HFF-Myc (cell line): ENCODE data around the gene BRSK2.

Experiments used
- DNase-seq: peaks from one replicate; pipeline ENCODE4 v3.0.0-alpha.2; 2011; ENCODE audit warnings: low read depth; ENCODE audit errors: extremely low read depth
- H3K4me3 ChIP-seq: replicated peaks from 2 replicates; pipeline ENCODE4 v1.5.1; 2011; ENCODE audit warnings: low read depth, mild to moderate bottlenecking, control low read depth, low read length
- TF ChIP-seq, protein P1 (sequence below): IDR thresholded peaks from 2 replicates; pipeline ENCODE4 v1.5.1; 2012; ENCODE audit warnings: mild to moderate bottlenecking, low read depth, low read length, control low read depth; ENCODE audit errors: missing control alignments

Gene BRSK2

DNA sequence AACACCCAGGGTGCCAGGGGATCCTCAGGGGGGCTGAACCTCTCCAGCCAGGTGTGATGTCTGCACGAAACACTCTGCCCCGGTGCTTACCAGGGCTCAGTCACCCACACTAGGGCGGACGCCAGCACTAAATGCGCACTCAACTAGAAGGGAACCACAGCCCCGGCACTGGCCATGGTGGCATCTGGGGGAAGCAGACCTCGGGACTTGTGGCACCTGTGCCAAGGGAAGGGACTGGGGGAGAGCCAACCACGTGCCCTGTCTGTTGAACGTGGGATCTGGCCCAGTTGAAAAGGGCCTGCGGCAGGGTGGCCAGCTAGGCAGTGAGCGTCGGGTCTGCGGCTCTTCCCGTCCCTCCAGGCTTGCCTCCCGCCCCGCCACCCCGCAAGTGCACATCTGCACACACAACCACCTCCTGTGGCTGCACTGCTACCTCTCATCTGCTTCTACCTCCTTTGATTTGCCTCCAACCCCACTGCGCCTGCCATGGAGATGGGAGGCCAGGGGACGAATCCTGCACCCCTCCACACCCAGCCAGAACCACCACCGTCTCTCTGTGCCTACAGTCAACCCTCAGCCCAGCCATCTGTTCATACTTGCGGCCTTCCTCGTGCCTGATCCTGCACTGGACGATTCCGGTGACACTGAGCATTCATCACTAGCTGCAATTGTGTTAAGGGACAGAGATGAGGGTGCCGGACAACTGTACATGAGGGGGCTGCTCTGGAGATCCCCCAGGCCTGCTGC, 111.9 kb downstream of the BRSK2 start:
- no peak for DNase-seq
- TF ChIP-seq, protein P1, sequence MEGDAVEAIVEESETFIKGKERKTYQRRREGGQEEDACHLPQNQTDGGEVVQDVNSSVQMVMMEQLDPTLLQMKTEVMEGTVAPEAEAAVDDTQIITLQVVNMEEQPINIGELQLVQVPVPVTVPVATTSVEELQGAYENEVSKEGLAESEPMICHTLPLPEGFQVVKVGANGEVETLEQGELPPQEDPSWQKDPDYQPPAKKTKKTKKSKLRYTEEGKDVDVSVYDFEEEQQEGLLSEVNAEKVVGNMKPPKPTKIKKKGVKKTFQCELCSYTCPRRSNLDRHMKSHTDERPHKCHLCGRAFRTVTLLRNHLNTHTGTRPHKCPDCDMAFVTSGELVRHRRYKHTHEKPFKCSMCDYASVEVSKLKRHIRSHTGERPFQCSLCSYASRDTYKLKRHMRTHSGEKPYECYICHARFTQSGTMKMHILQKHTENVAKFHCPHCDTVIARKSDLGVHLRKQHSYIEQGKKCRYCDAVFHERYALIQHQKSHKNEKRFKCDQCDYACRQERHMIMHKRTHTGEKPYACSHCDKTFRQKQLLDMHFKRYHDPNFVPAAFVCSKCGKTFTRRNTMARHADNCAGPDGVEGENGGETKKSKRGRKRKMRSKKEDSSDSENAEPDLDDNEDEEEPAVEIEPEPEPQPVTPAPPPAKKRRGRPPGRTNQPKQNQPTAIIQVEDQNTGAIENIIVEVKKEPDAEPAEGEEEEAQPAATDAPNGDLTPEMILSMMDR: no peak
- no peak overlapping the region for H3K4me3 ChIP-seq

DNA sequence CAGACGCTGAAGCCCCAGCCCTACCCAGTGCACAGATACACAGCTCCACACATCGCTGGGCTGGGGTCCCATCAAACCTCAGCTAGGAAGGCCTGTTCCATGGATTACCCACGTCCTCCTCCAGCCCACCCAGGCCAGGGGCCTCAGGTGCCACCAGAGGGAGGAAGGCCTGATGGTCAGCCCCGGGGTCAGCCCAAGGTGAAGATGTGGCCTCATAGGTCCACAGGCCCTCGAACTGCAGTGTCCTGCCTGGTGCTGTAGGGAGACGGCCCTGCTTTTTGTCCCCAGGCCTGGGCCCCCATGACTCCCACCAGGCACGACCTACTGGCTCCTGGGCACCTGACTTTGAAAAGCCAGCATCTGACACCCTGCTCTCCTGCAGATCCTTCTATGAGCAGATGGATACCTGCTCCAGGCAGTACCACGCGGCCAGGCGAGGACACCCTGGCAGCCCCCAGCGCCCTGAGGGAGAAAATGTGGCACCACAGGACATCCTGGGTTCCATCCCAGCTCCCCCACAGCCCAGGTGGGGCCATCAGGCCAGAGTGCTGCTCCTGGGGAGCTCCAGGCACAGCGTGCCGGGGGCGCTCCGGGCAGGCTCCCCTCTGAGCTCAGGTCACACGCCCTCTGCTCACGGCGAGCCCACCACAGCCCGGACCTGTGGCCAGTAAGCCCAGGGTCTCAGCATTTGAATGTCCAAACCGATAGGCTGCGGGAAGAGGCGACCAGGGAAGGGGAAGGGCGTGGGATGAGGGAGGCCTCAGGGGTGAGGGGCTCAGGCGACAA, 112.6 kb downstream of the BRSK2 start:
- TF ChIP-seq, protein P1: no peak
- no peak for DNase-seq
- no peak overlapping the region for H3K4me3 ChIP-seq

DNA sequence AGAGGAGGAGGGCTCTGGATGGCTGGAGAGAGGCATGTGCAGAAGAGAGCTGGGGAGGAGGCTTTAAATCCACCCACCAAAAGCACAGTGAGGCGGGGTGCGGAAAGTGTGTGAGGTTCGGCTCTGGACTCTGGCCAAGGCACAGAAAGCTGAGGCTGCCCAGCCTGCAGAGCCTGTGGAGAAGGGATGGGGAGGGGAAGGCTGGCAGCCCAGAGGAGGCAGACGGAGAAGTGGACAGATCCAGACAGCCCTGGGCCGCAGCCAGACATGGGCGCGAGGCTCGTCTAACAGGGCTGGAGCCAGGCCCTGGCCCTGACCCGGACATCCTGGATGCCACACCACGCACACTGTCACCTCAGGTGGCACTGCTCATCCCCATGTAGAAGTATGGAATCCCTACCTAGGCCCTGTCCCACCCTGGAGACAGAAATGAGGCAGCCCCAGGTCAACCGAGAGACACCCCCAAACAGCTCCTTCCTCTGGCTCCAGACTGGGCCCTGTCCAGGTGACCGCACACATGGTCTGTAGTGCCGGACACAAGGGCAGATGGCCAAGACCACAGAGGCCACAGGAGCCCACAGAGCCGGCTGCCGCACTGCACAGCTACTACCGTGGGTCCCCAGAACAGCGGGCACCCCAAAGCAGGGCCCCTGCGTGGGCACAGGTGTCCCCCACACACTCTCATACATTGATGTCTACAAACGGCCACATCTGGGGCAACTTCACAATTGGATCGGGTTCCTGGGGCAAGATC, 113.4 kb downstream of the BRSK2 start:
- no peak overlapping the region for H3K4me3 ChIP-seq
- DNase-seq: no peak
- TF ChIP-seq, protein P1: no peak

DNA sequence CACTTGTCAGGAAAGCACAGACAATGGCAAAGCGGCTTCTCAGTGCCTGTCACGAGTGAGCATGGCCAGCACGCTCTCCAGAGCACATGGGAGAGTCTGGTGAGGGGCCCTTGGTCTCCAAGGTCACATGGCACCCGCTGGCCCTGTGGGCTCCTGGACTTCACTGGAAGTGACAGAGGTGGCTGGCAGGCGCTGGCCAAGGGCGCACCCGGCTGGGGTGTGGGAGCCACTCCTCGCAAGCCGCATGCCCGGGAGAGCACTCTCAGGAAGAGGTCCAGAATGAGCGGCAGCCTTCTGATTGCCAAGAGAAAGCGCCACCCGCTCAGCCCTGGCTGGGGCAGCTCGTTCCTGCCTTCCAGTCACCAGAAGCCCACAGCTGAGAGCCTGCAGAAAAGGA, 114.0 kb downstream of the BRSK2 start:
- H3K4me3 ChIP-seq: no peak overlapping the region
- TF ChIP-seq, protein P1: no peak
- no peak for DNase-seq

DNA sequence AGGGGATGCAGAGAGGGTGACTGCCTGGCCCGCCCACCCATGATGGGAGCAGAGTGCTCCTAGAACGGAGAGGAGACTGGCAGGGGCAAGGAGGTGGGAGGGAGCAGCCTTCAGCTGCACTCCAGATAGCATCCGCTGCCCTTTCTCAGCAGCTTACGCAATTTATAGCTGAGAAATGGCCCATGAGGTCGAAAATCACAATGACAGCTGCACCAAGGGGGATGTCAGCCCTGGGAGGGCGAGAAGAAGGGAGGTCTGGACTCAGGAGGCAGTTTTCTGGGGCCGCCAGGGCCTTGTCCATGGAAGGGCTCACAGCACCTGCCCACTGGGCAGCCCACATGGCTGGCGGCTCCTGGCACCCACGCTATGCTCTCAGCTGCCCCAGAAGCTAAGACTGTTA, 114.4 kb downstream of the BRSK2 start:
- TF ChIP-seq, protein P1: no peak
- no peak overlapping the region for H3K4me3 ChIP-seq

DNA sequence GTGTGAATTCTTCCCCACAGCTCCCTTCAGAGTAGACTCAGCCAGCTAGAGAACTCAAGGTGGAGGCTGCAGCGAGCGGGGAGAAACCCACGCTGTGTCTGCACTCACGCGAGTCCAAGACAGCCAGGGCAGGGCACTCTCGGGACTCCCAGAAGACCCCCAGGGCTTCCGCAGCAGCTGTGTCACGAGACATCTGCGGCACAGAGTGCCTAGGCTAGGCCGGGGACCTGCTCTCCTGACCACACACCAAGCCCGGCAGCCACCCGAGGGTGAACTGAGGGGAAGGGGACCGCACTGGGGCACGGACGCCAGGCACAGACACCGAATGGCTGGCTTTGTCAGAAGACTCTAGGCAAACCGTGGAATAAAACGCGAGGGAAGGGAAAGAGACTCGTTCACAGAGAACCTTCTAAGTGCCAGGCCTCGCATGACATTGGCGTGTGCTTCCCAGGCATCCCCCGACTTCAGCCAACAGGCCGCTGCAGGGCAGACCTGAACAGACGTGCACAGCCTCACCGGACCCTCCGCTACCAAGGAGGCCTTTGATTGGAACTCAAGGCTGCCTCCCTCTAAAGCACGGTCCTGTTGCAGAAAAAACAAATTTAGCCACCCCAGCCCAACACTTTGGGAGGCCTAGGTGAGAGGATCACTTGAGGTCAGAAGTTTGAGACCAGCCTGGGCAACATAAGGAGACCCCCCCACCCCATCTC, 115.0 kb downstream of the BRSK2 start:
- no peak for DNase-seq
- TF ChIP-seq, protein P1: no peak
- H3K4me3 ChIP-seq: no peak overlapping the region

More for the DNA sequence above, 114.4 kb downstream of the BRSK2 start:
- DNase-seq: no peak
